Measurements from ENCODE around the gene RPS6KA2.

DNA sequence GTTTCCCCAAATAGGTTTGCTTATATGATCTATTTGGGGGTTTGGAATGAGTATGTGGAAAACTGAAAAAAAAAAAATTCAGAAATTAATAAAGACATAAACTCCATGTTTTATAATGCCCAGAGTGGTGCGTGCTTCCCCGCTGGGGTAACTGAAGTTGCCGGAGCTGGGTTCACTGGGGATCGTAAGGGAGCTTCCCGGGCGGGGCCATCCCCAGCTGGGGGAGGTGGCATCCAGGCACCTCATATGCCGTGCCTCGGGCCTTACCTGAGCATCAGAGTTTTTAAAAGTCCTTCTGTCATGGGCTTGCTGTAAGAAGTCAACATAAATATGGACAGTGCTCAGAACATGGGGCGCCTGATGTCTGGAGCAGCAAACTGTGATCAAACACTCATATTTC, 22.7 kb downstream of the RPS6KA2 start:
- TF ChIP-seq, protein P1, sequence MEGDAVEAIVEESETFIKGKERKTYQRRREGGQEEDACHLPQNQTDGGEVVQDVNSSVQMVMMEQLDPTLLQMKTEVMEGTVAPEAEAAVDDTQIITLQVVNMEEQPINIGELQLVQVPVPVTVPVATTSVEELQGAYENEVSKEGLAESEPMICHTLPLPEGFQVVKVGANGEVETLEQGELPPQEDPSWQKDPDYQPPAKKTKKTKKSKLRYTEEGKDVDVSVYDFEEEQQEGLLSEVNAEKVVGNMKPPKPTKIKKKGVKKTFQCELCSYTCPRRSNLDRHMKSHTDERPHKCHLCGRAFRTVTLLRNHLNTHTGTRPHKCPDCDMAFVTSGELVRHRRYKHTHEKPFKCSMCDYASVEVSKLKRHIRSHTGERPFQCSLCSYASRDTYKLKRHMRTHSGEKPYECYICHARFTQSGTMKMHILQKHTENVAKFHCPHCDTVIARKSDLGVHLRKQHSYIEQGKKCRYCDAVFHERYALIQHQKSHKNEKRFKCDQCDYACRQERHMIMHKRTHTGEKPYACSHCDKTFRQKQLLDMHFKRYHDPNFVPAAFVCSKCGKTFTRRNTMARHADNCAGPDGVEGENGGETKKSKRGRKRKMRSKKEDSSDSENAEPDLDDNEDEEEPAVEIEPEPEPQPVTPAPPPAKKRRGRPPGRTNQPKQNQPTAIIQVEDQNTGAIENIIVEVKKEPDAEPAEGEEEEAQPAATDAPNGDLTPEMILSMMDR (IDR thresholded peaks at IDR 0.05), result no peak
- no peak for TF ChIP-seq POLR2AphosphoS5 (IDR thresholded peaks at IDR 0.05)

Measured in breast epithelium (tissue), 3 donors.